Endothelial cell (in vitro differentiated cells): ENCODE measurements around the gene SMARCA5. TPM values are rescaled to one million over a fixed set of nuclear protein-coding genes. Genes with fewer than 3 reads are reported as not detected.

Source experiments
- DNase-seq: peaks from one replicate; pipeline ENCODE4 v3.0.0; 2021; ENCODE audit warnings: low spot score
- H3K27ac Mint-ChIP-seq: one replicate; pipeline ENCODE4 v1.8.0; 2021; ENCODE audit warnings: mixed read lengths, inconsistent platforms; ENCODE audit not compliant: unreplicated experiment
- H3K27me3 Mint-ChIP-seq: one replicate; pipeline ENCODE4 v1.8.0; 2021; ENCODE audit warnings: mild to moderate bottlenecking, moderate library complexity, mixed read lengths, inconsistent platforms; ENCODE audit not compliant: unreplicated experiment
- H3K36me3 Mint-ChIP-seq: one replicate; pipeline ENCODE4 v1.8.0; 2021; ENCODE audit warnings: mild to moderate bottlenecking, low read depth, mixed read lengths, inconsistent platforms; ENCODE audit not compliant: unreplicated experiment
- H3K4me1 Mint-ChIP-seq: one replicate; pipeline ENCODE4 v1.8.0; 2021; ENCODE audit warnings: mild to moderate bottlenecking, mixed read lengths, inconsistent platforms; ENCODE audit not compliant: unreplicated experiment
- H3K4me3 Mint-ChIP-seq: one replicate; pipeline ENCODE4 v1.8.0; 2021; ENCODE audit warnings: mild to moderate bottlenecking, mixed read lengths, inconsistent platforms; ENCODE audit not compliant: unreplicated experiment
- H3K9me3 Mint-ChIP-seq: one replicate; pipeline ENCODE4 v1.8.0; 2021; ENCODE audit warnings: mixed read lengths, inconsistent platforms; ENCODE audit not compliant: unreplicated experiment
- total RNA-seq: library from RNA; stranded (reverse); fragmentation: NEBNext Ultra II Directional; extraction: Animal tissue kit (Norgen Biotek cat#: 25700); gene quantifications from one replicate; pipeline ENCODE4 v1.2.1, GENCODE V29; 2021; ENCODE audit not compliant: unreplicated experiment
- TF ChIP-seq, protein P1 (sequence below): fragments of 200-600 bp; sonication (generic); IDR thresholded peaks from one replicate; pipeline ENCODE4 v1.5.0; 2021; ENCODE audit warnings: antibody characterized with exemption; ENCODE audit not compliant: unreplicated experiment

The SMARCA5 gene
- total RNA-seq, 1 donor from 2014 or later, result 69.8 TPM

DNA sequence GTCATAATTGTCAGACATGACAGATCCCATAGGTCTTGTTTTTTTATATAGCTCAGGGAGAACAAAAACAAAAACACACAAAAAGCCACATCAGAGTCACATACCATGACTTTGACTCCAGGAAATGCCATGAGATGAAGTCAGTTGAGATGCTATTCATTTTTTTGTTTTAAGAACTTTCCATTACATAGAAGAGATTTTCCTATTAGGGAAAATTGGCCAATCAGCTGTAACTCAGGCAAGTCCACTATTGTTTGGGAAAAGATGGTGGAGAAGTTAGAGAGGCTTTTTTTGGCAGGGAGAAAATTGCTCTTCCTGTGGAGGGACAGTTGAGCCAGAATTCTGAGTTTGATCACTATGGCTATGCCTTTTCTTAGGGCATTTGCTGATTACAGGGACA is 72.6 kb downstream of the SMARCA5 start:
- H3K9me3 Mint-ChIP-seq, result no peaks in the 10 kb centered on the region
- TF ChIP-seq, protein P1, sequence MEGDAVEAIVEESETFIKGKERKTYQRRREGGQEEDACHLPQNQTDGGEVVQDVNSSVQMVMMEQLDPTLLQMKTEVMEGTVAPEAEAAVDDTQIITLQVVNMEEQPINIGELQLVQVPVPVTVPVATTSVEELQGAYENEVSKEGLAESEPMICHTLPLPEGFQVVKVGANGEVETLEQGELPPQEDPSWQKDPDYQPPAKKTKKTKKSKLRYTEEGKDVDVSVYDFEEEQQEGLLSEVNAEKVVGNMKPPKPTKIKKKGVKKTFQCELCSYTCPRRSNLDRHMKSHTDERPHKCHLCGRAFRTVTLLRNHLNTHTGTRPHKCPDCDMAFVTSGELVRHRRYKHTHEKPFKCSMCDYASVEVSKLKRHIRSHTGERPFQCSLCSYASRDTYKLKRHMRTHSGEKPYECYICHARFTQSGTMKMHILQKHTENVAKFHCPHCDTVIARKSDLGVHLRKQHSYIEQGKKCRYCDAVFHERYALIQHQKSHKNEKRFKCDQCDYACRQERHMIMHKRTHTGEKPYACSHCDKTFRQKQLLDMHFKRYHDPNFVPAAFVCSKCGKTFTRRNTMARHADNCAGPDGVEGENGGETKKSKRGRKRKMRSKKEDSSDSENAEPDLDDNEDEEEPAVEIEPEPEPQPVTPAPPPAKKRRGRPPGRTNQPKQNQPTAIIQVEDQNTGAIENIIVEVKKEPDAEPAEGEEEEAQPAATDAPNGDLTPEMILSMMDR, result no peak
- H3K27me3 Mint-ChIP-seq, result peaks cover 5% of the 10 kb centered on the region
- H3K4me1 Mint-ChIP-seq, result no peaks in the 10 kb centered on the region
- DNase-seq, result no peak
- H3K27ac Mint-ChIP-seq, result no peak overlapping the region
- no peaks in the 10 kb centered on the region for H3K36me3 Mint-ChIP-seq
- no peak overlapping the region for H3K4me3 Mint-ChIP-seq

DNA sequence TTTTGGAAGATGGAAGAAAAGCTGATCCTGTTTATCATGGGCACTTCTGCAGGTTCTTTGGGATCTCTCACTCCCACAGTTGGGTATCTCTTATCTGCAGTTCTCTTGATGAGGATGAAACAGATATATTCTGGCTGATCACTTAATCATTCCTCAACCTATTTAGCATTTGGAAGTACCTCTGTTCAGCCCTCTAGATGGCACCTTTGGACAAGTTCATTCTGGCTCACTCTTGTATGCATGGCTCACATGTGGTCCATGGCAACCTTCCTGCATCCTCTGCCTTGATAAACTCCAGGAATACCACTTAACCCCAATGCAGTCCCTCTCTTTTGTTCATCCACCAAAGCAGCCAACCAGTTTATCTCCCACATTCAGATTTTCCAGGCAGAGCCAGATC is 74.2 kb downstream of the SMARCA5 start:
- TF ChIP-seq, protein P1, result no peak
- H3K27me3 Mint-ChIP-seq, result no peaks in the 10 kb centered on the region
- H3K4me3 Mint-ChIP-seq, result no peak overlapping the region
- DNase-seq, result no peak
- H3K9me3 Mint-ChIP-seq, result no peaks in the 10 kb centered on the region
- H3K36me3 Mint-ChIP-seq, result no peaks in the 10 kb centered on the region
- no peak overlapping the region for H3K27ac Mint-ChIP-seq
- H3K4me1 Mint-ChIP-seq, result no peaks in the 10 kb centered on the region

DNA sequence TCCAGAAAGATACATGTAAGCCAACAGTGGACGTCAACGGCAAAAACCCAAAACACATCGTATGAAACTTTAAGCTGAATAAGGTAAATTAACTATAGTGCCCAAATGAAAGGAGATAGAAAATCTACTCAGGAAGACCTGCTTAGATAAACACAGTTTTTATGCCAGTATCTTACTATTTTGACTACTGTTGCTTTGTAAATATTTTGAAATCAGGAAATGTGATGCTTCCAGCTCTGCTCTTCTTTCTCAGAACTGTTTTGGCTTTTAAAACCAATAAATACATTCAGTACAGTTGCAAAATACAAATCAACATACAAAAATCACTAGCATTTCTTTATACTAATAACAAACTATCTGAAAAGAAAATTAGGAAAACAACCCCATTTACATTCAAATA is 83.8 kb downstream of the SMARCA5 start:
- peaks cover 5% of the 10 kb centered on the region for H3K36me3 Mint-ChIP-seq
- no peaks in the 10 kb centered on the region for H3K4me1 Mint-ChIP-seq
- H3K4me3 Mint-ChIP-seq, result no peak overlapping the region
- H3K27ac Mint-ChIP-seq, result no peak overlapping the region
- H3K27me3 Mint-ChIP-seq, result peaks cover 4% of the 10 kb centered on the region
- peaks cover 4% of the 10 kb centered on the region for H3K9me3 Mint-ChIP-seq
- no peak for DNase-seq
- TF ChIP-seq, protein P1, result no peak

DNA sequence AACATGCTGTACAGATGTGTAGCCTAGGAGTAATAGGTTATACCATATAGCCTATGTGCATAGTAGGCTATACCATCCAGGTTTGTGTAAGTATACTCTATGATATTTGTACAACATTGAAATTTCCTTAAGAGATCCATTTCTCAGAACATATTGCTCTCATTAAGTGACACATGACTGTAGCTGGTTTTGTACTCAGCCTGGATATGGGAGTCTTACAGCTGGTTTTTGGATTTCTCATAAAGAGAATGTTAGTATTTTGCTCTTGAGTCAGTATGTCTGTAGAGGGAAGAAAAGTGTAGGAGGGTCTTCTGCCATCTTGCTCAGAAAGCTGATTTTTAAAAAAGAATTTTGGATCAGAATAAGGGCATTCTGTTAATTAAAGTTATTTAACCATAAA is 85.3 kb downstream of the SMARCA5 start:
- Mint-ChIP-seq H3K4me3 (no peak overlapping the region), H3K27me3 (peaks cover 4% of the 10 kb centered on the region), H3K36me3 (peaks cover 5% of the 10 kb centered on the region), H3K4me1 (no peaks in the 10 kb centered on the region), H3K9me3 (peaks cover 4% of the 10 kb centered on the region), H3K27ac (no peak overlapping the region)
- TF ChIP-seq, protein P1, result no peak
- no peak for DNase-seq

DNA sequence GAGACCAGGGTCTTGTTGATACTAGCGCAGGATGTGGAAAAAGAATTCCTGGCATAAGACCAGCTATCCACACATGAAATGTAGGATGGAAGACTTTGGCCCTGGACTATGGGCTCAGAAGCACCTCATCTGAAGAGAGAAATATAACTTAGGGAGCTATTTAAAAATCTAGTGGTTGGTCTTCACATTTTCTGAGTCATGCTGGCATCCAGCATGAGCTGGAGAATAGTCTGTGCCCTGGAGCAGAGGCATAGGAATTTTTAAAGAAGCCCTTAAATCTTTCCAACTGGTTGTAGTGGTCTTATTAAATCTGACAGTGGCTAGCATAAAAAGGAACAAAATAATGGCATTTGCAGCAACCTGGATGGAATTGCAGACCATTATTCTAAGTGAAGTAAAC is 86.3 kb downstream of the SMARCA5 start:
- Mint-ChIP-seq H3K4me1 (no peaks in the 10 kb centered on the region), H3K9me3 (no peaks in the 10 kb centered on the region), H3K36me3 (no peaks in the 10 kb centered on the region), H3K27me3 (no peaks in the 10 kb centered on the region), H3K4me3 (no peak overlapping the region), H3K27ac (no peak overlapping the region)
- TF ChIP-seq, protein P1, result no peak
- DNase-seq, result no peak
